Activated CD8-positive, alpha-beta memory T cell treated with anti-CD3 and anti-CD28 coated beads, Interleukin-2, amount 50 U/mL, for 1 hour (primary cell): ENCODE data around the gene CCM2L.

Source experiments
- DNase-seq: peaks from one replicate; pipeline ENCODE4 v3.0.0-alpha.2; 2020; ENCODE audit errors: extremely low read depth

CCM2L gene

DNA sequence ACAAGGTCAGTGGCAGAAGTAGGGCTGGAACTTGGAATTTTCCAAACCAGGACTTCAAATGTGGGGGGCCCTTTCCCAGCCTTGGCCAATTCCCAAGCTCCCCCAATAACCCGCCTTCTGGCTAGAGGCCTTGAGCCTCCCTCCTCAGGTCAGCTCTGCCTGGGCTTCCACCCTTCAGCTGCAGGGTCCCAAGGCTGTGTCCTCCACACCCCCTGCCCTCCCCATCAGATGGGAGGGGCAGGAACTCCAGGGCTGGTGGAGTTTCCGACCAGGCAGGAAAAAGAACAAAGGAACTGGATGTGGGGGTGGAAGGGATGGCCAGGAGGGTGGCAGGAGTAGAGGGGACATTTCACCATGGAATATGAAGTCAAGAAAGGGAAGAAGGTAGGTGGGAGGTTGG, at the start of gene CCM2L:
CCM2L (plus strand) TSS at position 338 of the 400 bp plus-strand sequence; CDS start at position 355, 17 bp downstream.
- DNase-seq, result no peak

DNA sequence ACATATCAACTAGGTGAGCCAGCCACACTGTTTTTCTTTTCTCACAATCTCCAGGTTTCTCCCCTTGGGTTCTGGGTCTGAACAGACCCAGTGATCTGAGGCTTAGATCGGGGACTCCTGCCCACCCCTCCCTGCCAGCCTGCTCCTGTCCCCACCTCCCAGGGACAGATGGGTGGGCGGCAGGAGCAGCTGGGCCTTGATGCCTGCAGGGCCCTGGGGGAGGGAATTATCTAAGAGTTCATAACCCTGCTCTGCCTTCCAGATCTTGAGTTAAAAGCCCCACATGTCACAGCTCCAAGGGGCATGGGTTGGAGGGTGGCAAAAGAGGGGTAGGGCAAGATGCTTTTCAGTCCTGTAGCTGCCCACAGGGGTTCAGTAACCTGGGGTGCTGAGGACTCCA, 47.5 kb upstream of the CCM2L start:
- no peak for DNase-seq

DNA sequence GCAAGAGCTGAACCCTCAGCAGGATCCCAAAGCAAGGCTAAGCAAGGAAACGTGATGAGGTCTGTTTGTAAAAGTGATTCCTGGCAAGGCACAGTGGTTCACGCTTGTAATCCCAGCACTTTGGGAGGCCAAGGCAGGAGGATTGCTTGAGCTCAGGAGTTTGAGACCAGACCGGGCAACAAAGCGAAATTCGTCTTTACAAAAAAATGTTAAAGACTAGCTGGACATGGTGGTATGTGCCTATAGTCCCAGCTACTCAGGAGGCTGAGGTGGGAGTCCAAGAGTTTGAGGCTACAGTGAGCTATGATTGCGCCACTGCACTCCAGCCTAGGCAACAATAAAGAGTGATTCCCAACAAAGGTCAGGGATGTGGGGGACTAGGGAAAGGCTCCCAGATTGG, 46.3 kb upstream of the CCM2L start:
- no peak for DNase-seq

DNA sequence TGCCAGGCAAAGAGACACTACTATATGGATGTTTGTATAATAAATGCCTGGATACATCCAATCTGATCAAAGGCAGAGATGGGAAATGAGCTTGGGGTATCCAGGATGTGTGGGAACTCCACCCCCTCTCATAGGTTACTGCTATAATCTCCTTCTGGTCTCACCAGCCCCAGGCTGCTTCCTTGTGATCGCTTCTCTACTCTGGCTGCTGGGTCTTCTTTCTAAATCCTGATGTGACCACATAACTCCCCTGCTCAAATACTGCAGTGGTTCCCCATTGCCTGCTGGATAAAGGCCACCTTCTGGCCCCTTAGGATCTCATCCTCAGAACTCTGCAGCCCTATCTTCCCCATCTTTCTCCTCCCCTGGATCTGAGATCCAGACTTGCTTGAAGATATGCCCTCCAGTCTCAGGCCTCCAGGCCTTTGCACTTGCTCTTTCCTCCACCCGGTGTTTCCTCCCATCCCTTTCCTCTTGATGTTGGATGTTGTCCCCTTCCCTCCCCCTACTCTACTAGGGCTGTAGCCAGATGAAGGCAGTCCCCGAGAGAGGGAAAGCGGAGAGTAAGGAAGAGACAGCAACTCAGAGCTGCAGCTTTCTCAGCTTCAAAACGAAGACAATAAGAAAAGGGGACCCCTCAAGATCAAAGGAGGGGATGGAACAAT, 43.1 kb upstream of the CCM2L start:
- no peak for DNase-seq

DNA sequence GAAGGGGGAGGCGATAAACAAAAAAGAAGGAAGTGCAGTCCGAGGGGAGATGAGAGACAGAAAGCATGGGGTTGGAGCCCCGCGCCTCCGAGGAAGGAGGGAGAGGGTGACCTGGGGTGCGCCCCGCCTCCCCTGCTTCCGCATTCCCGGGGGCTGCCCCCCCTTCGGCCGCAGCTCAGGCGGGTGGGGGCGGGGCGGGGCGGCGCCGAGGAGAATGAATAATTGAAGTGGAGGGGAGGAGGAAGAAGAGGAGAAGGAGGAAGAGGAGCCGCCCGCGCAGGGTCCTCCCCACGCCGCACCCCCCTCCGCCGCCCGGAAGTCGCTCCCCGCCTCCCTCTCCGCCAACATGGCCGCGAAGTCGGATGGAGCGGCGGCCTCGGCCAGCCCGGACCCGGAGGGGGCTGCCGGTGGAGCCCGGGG, 42.4 kb upstream of the CCM2L start, which contains the start of gene XKR7:
XKR7 (plus strand) TSS at position 322 of the 420 bp plus-strand sequence; CDS start at position 347, 25 bp downstream.
- no peak for DNase-seq

DNA sequence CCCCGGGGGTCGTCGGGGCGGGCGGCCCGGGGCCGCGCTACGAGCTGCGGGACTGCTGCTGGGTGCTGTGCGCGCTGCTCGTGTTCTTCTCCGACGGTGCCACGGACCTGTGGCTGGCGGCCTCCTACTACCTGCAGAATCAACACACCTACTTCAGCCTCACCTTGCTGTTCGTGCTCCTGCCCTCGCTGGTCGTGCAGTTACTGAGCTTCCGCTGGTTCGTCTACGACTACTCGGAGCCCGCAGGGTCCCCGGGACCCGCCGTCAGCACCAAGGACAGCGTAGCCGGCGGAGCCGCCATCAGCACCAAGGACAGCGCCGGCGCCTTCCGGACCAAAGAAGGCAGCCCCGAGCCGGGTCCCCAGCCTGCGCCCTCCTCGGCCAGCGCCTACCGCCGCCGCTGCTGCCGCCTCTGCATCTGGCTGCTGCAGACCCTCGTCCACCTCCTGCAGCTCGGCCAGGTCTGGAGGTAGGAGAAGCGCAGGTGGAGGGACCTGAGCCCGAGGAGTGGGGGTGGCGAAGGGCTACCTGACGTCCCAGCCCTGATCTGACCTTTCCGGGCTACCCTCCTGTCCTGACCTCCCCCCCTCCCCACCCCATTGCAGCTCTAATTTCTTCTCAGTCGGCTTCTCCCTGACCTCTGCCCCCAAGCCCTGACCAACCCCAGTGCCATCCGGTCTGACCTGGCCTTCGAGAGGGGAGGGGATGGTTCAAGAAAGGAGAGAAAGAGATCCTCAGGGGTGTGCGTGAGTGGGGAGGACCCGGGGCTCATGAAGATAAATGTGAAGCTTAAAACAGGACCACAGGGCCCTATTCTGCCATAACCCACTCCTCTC, 41.7 kb upstream of the CCM2L start:
- no peak for DNase-seq

DNA sequence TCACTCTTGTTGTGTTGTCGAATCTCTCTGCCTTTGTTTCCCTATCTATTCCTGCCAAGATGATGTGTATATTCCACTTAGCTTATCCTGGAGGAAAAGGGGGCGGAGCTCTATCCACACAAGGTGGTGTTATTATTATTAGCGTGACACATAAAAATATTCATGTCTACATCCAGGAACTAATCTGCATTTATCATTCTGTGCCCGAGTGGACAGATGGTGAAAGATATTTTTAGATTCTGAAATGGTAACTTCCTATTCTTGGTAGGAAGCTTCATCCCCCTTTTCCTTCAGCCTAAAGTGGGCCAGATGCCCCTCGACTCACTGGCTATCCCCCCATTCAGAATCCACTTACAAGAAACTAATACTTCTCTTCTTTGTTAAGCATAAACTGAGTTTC, 40.2 kb upstream of the CCM2L start:
- DNase-seq, result no peak

DNA sequence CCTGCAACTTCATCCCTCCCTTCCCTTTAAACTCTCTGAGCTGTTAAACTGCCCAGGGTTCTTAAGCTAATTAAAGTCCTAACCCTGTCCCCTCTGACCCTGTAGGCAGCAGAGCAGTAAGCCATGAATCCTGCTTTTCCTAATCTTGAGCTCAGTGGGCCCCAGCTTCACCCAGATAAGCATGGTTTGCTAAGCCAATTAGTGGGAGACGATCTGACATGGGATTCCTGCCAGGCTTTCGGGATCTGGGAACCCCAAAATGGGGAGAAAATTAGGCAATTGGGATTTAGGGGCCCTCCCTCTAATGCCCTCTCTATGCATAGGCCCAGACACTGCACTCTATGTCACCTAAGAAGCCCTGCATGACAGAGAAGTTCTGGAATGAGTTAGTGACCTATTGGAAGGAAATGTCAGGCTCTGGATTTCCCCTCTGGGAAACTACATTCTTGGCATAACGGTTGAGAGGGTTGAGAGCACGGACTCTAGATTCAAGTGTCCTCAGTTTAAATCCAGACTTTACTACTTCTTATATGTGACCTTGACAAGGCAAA, 37.7 kb upstream of the CCM2L start:
- DNase-seq, result no peak

DNA sequence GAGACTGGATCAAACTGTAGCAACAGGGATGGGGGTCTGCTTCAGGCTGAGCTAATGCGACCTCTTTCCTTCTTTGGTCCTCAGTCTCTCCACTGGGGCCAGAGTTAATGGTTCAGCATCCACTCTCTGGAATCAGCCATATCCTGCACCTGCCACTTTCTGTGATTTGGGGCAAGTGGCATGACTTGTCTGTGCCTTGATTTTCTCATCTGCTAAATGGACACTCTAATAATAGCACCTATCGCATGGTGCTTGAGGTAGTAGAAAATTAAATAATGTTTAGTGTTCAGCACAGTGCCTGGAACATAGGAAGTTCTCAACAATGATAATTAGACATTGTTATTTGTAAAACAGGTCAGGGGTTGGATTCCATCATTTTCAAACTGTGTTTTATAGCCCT, 35.9 kb upstream of the CCM2L start:
- DNase-seq, result no peak

DNA sequence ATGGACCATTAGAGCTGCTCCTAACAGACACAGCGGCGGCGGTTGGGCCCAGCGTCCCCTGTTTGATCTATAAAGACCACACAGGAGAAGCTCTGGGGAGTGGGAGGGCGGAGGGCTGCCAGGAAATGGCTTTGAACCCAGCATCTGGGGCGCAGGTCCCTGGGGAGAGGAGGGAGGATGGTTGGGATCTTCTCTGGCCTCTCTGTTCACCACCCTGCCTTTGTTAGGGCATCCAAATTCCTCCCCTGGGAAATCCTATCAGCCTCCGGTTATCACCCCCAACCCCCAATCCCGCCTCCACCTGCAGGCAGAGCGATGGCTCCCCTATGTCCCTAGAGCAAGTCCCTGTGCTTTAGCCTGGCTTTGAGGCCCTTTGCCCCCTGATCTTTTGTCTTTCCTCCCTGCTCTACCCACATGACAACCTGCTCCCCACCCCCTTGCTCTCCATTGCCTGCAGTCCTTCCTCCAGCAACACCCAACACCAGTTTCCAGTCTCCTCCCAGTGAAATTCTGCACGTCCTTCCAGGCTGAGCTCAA, 35.2 kb upstream of the CCM2L start:
- no peak for DNase-seq

DNA sequence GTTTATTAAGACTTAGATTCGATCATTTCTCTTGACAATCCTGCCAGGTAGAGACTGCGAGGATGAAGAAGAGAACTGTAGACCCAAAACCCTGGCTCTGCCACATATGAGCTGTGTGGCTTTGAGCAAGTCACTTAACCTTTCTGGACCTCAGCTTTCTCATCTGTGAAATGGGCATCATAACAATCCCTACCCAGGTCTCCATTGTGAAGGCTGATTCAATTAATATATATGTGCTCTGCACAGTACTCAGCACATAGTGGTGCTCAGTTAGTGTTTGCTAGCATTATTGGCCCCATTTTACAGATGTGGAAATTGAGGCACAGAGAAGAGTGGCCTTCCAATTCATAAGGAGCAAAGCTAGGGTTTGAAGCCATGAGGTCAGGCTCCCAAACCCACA, 34.4 kb upstream of the CCM2L start:
- no peak for DNase-seq

DNA sequence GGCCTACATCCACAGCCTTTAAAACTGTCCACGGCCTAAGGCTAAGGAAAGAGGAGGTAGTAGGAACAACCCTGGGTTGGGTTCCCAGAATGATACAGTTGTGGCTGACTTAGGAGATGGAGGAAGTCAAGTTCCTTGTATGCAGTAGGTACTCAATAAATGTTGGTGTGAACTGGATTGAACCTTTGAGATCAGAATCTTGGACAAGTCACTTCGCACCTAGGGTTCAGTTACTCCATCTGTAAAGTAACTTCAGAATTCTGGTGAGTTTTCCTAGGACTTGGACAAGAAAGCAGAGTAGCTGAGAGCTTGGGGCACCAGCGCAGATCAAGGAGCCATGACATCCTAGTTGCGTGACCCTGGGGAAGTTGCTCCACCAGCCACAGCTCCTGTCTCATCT, 33.2 kb upstream of the CCM2L start:
- no peak for DNase-seq

DNA sequence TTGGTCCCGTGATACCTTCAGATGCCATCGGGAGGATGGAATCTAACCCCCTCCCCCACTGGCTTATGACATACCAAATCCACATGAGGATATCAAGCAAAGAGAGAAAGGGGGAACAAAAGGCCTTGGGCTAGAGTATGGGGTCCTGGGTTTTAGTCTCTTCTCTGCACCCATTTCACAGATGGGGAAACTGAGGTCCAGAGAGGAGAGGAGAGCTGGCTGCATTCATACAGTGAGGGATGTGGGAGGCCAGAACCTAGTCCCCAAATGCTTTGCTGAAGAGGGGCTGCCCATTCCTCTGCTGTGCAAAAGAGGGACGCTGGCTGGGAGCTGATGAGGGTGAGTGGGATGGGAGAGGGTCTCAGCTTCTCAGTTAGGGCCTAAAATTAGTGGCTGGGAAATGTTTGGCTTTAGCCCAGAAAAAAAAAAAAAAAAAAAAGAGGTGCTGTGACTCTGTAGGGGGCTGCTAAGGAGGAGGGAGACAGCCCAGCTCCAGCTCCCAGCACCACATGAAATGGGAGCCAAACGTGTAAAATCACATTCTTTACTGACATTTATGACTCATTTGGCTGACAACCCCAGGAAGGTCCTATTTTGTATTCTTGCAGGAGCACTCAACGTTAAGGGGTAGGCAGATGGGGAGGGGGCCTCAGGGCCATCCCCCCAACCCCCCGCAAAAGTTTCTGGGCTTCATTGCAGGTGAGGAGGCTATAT, 30.4 kb upstream of the CCM2L start:
- no peak for DNase-seq

DNA sequence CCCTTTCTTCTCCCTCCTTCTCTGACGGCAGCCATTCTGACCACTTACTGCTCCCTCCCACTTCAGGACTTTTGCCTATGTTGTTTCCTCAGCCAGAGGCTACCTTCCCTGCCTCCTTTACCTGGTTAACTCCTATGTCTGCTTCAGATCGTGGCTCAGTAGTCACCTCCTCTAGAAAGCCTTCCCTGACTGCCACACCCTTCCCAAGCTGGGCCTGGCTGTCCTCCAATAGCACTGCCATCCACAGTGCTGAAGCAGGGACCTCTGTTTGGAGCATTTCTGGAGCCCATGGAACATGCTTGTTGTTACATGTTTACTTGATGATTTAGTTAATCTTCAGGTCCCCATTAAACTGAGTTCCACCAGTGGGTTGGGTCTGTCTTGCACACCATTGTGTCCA, 28.5 kb upstream of the CCM2L start:
- DNase-seq, result no peak

DNA sequence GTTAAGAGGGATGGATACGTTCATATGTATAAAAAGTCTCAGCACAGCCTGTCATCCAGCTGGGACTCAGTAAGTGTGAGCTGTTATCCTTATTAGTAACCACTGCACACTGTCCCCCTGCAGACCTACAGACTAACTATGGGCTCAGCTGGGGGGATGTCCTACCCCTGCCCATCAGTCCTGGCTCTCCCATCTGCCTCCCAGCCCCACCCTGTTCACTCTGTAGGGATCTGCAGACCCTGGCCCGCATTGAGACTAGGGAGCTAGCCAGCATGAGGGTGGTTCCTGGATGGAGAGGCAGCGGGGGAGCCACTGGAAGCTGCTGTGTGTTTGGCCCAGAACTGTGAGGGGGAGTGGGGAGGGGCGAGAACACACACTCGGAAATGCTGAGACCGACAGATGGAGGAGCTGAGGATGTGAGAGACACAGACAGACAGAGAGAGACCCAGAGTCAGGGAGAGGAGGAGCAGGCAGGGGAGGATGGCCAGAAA, 25.2 kb upstream of the CCM2L start:
- no peak for DNase-seq

DNA sequence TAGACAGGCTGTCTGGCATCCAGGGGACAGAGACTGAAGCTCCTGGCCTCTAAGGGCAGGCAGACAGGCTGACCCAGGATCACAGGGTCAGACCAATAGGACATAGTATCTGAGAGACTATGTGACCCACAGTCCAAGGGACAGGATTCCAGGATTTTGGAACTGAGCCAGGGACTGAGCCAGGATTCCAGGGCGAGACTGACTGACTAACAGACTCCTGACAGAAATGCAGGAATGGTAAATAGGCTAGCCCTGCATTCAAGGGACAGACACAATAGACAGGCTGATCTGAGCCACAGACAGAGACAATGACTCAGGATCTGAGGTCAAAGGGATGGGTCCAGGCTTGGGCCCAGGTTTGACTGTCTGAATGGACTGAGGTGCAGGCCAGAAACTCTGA, 22.5 kb upstream of the CCM2L start:
- no peak for DNase-seq

DNA sequence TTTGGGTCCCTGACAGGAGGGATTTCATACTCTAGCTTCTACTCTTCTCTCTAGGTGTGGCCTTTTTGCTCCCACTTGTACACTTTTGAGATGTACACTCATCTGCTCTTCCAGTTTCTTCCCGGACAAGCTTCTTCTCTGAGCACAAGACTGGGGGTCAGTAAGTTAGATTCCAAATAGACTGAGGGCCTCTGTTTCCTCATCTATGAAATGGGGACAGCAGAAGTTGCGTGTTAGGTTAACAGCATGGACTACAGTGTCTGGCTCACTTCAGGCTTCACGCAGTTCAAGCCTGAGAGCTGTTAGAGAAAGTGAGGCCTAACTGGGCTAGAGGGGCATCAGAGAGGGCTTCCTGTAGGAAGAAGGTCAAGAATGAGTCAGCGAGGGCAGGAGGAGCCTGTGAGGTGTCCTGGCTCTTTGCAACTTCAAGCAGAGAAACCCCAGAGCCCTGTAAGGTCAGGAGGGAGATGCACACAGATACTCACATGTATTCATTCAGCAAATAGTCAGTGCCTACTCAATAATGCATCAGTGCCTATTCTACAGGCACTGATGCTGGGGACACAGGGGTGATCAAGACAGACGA, 21.7 kb upstream of the CCM2L start:
- no peak for DNase-seq

DNA sequence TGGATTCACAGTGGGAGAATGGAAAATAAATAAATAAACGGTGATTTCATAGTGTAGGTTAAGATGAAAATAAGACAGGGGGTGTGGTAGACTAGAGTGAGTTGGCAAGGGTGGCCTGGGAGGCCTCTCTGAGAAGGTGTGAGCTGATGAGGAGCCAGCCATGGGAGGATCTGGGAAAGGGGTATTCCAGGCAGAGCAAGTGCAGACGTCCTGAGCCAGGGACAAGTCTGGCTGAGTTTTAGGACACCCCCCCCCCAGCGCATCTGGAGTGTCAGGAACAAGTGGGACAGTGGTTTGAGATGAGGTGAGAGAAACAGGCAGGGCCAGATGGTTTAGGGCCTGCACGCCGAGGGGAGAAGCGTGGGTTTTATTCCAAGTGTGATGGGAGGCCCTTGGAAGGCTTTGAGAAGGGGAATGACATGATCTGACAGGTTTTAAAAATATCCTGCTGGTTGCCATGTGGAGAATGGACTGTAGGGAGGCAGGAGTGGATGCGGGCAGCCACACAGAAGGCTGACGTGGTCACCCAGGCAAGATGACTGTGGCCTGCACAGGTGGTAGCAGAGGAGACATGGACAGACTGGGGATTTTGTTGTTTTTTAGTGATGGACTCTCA, 21.1 kb upstream of the CCM2L start:
- no peak for DNase-seq

DNA sequence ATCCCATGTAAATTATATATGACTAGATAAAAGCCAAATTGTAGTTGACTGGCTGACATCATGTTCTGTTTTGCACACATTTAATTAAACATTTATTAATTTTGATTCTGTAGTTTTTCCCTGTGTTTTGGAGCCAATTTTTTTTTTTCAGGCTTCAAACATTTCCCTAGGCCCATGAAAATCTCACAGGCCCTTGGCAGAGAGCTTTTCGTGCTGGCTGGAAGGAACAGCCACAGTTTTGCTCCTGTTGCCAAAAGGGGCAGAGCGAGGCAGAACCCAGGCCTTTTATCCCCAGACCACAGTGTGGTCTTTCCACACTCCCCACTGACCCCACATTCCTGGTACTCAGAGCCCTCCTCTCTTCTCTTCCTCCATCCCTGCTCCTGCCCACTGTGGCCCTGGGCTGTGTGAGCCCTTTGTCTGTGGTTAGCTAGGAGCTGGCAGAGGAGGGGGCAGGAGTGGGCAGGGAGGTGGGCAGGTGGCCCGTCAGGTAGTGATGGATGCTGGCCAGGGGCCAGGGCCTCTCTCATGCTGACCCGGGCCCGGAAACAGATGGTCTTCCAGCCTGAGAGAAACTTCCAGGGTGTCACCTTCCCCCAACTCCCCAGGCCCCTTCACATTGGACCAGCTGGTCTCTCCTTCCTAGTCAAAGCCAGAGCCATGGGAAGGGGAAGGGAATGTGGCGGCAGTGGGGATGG, 19.4 kb upstream of the CCM2L start:
- no peak for DNase-seq

DNA sequence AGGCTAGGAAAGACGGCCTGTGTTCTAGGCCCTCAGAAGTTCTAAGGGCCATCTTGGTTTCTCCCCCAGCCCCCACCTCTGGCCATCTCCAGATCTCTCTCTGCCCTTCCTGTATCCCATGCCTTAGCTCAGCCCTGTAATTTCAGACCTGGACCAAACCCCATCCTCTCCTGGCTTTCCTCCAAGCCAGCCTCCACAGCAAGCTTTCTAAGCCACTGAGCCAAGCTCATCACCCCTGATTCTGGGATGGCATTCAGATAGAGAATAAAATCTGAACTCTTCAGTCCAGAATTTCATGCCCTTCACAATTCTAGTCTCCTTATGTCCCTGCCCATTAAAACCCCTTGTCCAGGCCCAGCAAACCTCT, 18.9 kb upstream of the CCM2L start:
- DNase-seq, result no peak

DNA sequence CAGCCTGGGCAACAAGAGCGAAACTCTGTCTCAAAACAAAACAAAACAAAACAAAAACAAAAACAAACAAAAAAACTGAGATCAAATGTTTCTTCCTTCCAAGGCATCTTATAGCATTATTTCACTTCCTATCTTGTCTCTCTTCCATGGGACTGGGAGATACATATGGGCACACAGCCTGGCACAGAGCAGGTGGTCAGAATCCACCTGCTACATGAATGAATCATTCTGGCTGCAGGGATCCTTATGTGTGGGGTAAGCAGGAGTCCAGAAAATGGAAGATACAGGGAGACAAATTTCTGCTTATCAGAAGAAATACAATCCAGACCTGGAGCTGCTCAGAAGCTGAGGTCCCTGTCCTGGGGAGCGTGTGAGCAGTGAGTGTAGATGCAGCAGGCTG, 18.2 kb upstream of the CCM2L start:
- DNase-seq, result no peak
